NCI-H1417 treated with DMSO at 0.1 percent for 48 hours (cell line): ENCODE measurements around the gene PI4K2B.
"Not testable (repeated sequence)": the region's sequence is repeated elsewhere in the genome, so short reads cannot be mapped to it uniquely, and the experiment has no call there.

Source experiments
- DNase-seq: peaks from one replicate; lab custom pipeline; 2025; lab: John Stamatoyannopoulos, UW

Gene PI4K2B

DNA sequence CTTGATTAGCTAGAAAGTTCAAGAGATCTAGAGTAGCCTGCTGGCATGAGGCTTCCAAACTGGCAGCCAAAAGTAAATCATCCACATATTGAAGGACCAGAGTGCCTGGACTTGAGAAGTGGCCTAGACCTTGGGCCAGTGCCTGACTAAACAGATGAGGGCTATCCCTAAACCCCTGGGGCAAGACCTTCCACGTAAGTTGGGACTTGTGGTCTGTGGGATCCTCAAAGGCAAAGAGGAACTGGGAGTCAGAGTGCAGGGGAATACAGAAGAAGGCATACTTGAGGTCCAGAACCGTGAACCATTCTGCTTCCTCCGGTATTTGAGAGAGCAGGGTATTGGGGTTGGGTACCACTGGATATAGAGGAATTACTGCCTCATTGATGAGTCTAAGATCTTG lies 8.4 kb downstream of the PI4K2B start:
- DNase-seq: not testable (repeated sequence)

GRCh38 chr4:25245181-25245580 lies 11.3 kb downstream of the PI4K2B start:
- DNase-seq: no peak

- DNase-seq: no peak
Measured at GRCh38 chr4:25246680-25247611, 13.1 kb downstream of the PI4K2B start.

DNA sequence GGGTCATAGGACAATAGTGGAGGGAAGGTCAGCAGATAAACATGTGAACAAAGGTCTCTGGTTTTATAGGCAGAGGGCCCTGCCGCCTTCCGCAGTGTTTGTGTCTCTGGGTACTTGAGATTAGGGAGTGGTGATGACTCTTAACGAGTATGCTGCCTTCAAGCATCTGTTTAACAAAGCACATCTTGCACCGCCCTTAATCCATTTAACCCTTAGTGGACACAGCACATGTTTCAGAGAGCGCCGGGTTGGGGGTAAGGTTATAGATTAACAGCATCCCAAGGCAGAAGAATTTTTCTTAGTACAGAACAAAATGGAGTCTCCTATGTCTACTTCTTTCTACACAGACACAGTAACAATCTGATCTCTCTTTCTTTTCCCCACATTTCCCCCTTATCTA lies 15.0 kb downstream of the PI4K2B start:
- DNase-seq: not testable (repeated sequence)

DNA sequence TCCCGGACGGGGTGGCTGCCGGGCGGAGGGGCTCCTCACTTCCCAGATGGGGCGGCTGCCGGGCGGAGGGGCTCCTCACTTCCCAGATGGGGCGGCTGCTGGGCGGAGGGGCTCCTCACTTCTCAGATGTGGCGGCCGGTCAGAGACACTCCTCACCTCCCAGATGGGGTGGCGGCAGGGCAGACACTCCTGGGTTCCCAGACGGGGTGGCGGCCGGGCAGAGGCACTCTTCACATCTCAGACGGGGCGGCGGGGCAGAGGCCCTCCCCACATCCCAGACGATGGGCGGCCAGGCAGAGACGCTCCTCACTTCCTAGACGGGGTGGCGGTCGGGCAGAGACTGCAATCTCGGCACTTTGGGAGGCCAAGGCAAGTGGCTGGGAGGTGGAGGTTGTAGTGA lies 15.7 kb downstream of the PI4K2B start:
- not testable (repeated sequence) for DNase-seq

GRCh38 chr4:25252230-25253070 lies 18.6 kb downstream of the PI4K2B start:
- no peak for DNase-seq

DNA sequence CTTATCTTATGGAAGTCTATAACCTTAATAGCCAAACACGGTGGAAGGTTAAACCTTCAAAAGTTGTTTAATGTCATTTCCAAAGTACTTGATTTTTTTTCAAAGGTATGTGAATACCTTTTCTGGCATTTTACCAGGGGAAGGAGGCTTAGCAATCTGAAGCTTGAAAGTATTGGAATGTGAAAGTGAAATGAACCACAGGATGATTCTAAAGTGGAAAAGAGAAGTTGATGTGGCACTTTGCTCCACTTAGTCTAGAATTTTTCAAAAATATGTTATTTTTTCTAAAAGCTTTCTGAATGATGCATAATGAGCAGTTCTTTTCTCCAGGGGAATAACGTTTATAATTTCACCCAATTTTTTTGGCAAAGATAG lies 19.2 kb downstream of the PI4K2B start:
- DNase-seq: no peak

DNA sequence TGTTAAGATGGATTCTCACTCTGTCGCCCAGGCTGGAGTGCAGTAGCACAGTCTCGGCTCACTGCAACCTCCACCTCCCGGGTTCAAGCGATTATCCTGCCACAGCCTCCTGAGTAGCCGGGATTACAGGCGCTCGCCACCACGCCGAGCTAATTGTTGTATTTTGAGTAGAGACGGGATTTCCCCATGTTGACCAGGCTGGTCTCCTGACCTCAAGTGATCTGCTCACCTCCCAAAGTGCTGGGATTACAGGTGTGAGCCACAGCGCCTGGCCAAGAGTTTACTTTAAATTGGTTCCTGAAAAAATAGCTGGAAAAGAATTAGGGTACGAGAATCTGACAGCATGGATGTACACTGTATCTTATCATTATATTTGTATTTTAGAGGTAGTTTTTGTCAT lies 20.0 kb downstream of the PI4K2B start:
- not testable (repeated sequence) for DNase-seq

DNA sequence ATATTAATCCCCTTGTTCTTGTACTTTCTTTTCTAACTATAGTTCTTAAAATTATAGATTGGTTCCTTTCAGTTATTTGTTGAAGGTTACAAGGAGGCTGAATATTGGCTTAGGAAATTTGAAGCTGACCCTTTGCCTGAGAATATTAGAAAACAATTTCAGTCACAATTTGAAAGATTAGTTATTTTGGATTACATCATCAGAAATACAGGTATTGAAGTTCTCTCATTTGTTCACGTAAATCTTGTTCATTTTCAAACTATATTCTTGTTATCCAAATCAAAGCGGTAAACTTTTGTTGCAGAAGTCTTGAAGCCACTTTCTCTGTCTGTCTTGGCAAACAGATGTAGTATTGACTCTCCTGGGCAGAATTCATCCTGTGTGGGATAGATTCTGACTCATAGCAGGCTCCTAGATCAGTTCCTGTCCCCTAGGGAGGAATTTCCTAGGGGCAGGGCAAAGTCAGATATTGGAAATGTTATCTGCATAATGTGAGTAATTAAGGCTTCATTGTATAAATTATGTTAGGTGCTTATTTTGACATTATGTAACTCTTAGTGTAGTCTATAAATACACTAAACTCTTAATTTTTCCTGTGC lies 25.2 kb downstream of the PI4K2B start:
- no peak for DNase-seq

GRCh38 chr4:25271866-25272265 lies 38.0 kb downstream of the PI4K2B start:
- DNase-seq: no peak

GRCh38 chr4:25280210-25280609 lies 46.4 kb downstream of the PI4K2B start:
- DNase-seq: no peak

DNA sequence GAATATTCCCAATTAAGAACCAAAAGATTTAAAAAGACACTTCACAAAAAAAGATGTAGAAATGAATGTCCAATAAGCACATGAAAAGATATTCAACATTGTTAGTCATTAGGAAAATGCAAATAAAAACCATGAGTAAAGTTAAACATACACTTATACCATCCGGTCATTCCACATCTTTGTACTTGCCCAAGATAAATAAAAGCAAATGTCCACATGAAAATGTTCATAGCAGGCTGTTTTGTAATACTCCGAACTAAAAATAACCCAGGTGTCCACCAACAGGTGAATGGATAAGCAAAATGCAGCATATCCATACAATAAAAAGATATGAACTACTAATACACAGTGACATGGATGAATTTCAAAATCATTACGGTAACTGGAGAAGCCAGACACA lies 50.1 kb downstream of the PI4K2B start:
- DNase-seq: no peak

GRCh38 chr4:25284466-25284865 lies 50.6 kb downstream of the PI4K2B start:
- no peak for DNase-seq

DNA sequence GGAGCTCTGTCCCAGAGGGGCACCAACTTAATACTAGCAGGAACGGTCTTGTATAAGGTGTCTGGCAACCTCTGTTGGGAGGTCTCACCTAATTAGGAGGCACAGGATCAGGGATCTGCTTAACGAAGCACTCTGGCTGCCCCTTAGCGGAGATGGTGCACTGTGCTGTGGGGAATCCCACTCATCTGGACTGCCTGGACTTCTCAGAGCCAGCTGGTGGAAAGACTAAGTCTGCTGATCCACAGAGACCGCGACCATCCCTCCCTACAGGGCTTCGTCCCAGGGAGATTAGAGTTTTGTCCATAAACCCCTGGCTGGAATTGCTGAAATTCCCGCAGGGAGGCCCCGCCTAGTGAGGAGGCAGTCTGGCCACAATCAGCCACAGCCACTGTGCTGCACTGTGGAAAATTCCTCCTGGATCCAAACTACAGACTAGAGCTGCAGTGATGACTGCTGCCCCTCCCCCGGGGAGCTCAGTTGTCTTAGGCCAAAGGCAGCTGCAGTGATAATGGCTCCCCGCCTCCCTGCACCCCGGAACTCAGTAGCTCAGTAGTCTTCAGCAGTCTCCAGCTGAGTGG lies 56.7 kb downstream of the PI4K2B start:
- DNase-seq: no peak

DNA sequence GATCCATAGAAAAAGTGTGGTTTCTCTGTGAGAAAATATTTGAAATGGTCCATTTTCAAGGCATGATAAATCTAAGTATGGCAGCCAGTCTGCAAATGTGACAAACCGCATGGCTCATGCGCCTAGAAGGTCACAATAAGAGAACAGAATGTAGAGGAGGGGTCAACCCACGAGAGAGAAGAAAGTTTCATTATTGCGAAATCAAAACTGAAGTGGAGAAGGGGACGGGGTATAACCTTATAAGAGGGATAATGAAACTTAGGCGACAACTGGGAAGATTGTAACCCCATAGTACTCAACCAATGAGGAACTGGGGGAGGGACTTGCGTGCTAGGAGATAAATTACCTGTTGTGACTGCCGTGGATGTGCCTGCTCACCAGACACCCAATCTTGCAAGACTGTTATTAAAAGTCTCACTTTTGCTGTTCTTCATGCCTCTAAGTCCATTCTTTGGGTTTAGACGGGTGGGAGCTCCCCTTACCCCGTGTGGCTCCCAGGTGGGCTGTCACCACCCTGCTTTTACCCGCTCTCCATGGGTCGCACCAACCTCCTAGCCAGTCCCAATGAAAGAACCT lies 57.4 kb downstream of the PI4K2B start:
- no peak for DNase-seq

DNA sequence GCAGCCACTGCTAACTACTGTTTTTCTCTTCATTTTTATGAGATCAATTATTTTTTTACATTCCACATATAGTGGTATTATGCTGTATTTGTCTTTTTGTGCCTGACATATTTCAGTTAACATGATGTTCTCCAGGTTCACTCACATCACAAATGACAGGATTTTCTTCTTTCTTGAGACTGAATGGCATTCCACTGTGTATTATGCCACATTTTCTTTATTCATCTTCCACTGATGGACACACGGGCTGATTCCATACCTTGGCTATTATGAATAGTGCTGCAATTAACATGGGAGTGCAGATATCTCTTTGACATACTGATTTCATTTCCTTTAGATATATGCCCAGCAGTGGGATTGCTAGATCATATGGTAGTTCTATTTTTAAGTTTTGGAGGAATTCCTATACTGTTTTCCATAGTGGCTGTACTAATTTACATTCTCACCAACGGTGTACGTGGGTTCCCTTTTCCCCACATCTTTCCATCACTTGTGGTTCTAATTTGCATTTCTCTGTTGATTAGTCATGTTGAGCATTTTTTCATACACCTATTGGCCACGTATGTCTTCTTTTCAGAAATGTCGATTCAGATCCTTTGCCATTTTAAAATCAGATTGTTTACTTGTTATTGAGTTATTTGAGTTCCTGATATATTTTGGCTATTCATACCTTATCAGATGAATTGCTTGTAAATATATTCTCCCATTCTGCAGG lies 63.9 kb downstream of the PI4K2B start:
- DNase-seq: no peak

DNA sequence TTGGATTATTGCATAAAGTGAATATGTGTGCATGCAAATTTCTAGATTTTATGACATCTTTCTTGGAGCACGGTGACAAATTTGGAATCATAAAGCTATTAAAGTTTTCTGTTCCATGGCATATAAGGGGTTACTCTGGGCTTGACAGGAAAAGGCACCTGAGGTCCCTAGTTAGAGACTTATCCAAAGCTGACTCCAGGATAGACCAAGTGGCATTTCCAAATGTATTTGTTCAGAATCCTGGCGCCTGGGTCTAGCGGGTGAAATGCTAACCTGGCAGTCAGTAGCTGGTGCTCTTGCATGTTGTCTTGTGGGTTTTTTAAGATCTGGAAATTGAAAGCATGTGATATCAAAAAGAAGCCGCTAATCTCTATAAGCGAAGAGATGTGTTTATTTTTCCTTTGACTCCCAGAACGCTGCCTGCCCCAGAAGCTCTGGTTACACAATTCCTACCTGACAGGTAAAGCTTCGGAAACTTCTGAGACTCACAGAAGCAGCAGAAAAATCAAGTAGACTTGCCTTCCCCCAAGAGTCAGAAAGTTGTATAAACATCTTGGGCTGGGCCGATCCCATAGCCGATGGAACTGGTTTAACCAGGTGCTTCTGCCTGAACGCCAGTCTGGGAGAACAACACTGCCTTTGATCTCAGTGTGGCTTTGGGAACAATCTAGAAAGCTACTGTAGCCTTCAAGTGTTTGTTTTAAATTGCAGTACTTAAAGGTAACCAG lies 65.8 kb downstream of the PI4K2B start:
- no peak for DNase-seq

GRCh38 chr4:25301471-25301870 lies 67.6 kb downstream of the PI4K2B start:
- no peak for DNase-seq

GRCh38 chr4:25302626-25303025 lies 68.8 kb downstream of the PI4K2B start:
- no peak for DNase-seq

DNA sequence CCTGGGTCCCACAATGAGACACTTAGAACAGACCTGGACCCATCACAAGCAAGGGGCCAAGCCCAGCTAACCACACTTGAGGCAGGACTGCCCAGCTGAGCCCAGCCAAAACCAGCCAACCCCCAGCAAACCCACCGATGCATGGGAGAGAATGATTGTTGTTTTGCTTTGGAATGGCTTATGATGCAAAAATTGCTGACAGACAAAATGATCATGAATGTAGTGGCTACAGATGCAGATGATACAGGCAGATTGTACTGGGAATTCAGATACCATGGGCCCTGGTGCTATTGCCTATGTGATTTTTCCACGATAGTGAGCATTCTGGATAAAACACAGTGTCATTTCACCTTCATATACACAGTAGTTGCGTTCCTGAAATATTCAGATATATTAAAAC lies 69.7 kb downstream of the PI4K2B start:
- DNase-seq: no peak
